Prostate gland (tissue), 2 donors: ENCODE data around the gene PPP1R37.

Source experiments
- POLR2A ChIP-seq: fragments of 450-650 bp; IDR thresholded peaks from one replicate; pipeline ENCODE4 v1.6.1; 2016; ENCODE audit warnings: antibody characterized with exemption, mild to moderate bottlenecking
- TF ChIP-seq, protein P1 (sequence below), 4 experiments: fragments of 200-600 bp in 2 of 4; fragments of 450-650 bp in 2 of 4; sonication (generic) in 2 of 4; IDR thresholded peaks; 1 replicate in 3 of 4; 2 replicates in 1 of 4; pipeline ENCODE4 v1.5.1; 2016 to 2019; ENCODE audit warnings: antibody characterized with exemption in 4 of 4, mild to moderate bottlenecking in 2 of 4, moderate library complexity in 2 of 4

DNA sequence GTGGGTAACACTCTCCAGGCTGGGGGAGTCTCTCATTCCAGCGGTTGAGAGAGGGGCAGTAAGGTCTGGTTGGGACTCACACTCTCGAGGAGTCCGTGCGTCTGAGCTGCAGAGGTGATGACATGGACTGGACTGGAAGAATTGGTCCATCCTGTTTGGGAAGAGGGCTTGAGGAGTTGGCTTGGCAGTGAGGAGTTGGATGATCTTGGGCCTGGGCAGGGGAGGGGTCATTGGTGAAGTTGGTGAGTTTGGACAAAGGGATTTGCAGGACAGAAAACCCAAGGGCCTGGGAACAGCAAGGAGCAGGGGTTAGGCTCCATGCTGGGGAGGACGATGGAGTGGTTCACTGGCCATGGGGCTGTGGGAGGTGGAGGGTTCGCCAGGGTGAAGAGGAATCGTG is 3.7 kb downstream of the PPP1R37 start:
- TF ChIP-seq, protein P1, sequence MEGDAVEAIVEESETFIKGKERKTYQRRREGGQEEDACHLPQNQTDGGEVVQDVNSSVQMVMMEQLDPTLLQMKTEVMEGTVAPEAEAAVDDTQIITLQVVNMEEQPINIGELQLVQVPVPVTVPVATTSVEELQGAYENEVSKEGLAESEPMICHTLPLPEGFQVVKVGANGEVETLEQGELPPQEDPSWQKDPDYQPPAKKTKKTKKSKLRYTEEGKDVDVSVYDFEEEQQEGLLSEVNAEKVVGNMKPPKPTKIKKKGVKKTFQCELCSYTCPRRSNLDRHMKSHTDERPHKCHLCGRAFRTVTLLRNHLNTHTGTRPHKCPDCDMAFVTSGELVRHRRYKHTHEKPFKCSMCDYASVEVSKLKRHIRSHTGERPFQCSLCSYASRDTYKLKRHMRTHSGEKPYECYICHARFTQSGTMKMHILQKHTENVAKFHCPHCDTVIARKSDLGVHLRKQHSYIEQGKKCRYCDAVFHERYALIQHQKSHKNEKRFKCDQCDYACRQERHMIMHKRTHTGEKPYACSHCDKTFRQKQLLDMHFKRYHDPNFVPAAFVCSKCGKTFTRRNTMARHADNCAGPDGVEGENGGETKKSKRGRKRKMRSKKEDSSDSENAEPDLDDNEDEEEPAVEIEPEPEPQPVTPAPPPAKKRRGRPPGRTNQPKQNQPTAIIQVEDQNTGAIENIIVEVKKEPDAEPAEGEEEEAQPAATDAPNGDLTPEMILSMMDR (IDR thresholded peaks at IDR 0.05), result no peak
- TF ChIP-seq POLR2A, result no peak
